Natural killer cell (primary cell): ENCODE data around the gene WASF2. TPM values are rescaled to one million over a fixed set of nuclear protein-coding genes. Genes with fewer than 3 reads are reported as not detected.

Experiments used
- ATAC-seq, 3 donors: fragments of 150-1000 bp in 2 of 3; fragments of 200-7000 bp in 1 of 3; cut with Tn5 transposase; 1 replicate in 1 of 3; 2 replicates in 2 of 3; pipeline ENCODE4 v1.10.0; 2021; ENCODE audit warnings: mild to moderate bottlenecking in 2 of 3, moderate library complexity in 2 of 3
- DNase-seq, 2 donors: peaks; one replicate each; pipeline versions ENCODE4 v3.0.0 to v3.0.0-alpha.2; 2013 to 2021; ENCODE audit warnings: mixed read lengths in 1 of 2
- H3K27ac ChIP-seq: one replicate; pipeline ENCODE4 v1.5.1; 2013; ENCODE audit warnings: mild to moderate bottlenecking, low read length
- H3K27me3 ChIP-seq: one replicate; pipeline ENCODE4 v1.6.1; 2013; ENCODE audit warnings: low read length; ENCODE audit not compliant: control insufficient read depth, insufficient read depth
- H3K36me3 ChIP-seq: one replicate; pipeline ENCODE4 v1.6.1; 2013; ENCODE audit warnings: low read length; ENCODE audit not compliant: control insufficient read depth, insufficient read depth
- H3K4me1 ChIP-seq: one replicate; pipeline ENCODE4 v1.6.1; 2013; ENCODE audit warnings: low read length; ENCODE audit not compliant: control insufficient read depth, insufficient read depth
- H3K4me3 ChIP-seq: one replicate; pipeline ENCODE4 v1.5.1; 2013; ENCODE audit warnings: low read length
- H3K9me3 ChIP-seq: one replicate; pipeline ENCODE4 v1.6.1; 2013; ENCODE audit warnings: low read length; ENCODE audit not compliant: control insufficient read depth, insufficient read depth
- H3K27ac Mint-ChIP-seq, 2 donors: one replicate each; pipeline ENCODE4 v1.8.0; 2022; ENCODE audit warnings: mild to moderate bottlenecking in 2 of 2, mixed read lengths in 2 of 2, moderate library complexity in 1 of 2
- H3K27me3 Mint-ChIP-seq, 2 donors: one replicate each; pipeline ENCODE4 v1.8.0; 2022; ENCODE audit warnings: low read depth in 2 of 2, mixed read lengths in 2 of 2
- H3K36me3 Mint-ChIP-seq: one replicate; pipeline ENCODE4 v1.8.0; 2022; ENCODE audit warnings: mixed read lengths
- H3K4me1 Mint-ChIP-seq, 2 donors: one replicate each; pipeline ENCODE4 v1.8.0; 2022; ENCODE audit warnings: mixed read lengths in 2 of 2
- H3K4me3 Mint-ChIP-seq: one replicate; pipeline ENCODE4 v1.8.0; 2022; ENCODE audit warnings: mild to moderate bottlenecking, moderate library complexity, mixed read lengths
- H3K9me3 Mint-ChIP-seq, 2 donors: one replicate each; pipeline ENCODE4 v1.8.0; 2022; ENCODE audit warnings: mixed read lengths in 2 of 2
- WGBS: methylation state at CpG from one replicate; pipeline ENCODE4 v1.1.7; 2013; ENCODE audit warnings: missing lambda C conversion rate; ENCODE audit not compliant: insufficient coverage; 5-methylcytosine and 5-hydroxymethylcytosine counted together
- intact Hi-C: fragments of 100-400 bp; cut with micrococcal nuclease; formaldehyde crosslinking; loops from one replicate; pipeline ENCODE4 v1.14.2; 2022
- total RNA-seq, 4 donors: library from RNA; stranded (reverse); fragments of 120-200 nt in 1 of 4; gene quantifications; one replicate each; pipeline versions ENCODE4 v1.2.3 to v1.2.4, GENCODE V29; 2013 to 2022
- TF ChIP-seq, protein P1 (sequence below): fragments of 200-600 bp; IDR thresholded peaks from one replicate; pipeline ENCODE4 v1.8.0; 2022; ENCODE audit warnings: antibody characterized with exemption

The WASF2 gene
- total RNA-seq, 3 donors from 2014 or later (not counting 1 experiment from before 2014, with no cell fraction given) = 137 to 153 (median 143) TPM

DNA sequence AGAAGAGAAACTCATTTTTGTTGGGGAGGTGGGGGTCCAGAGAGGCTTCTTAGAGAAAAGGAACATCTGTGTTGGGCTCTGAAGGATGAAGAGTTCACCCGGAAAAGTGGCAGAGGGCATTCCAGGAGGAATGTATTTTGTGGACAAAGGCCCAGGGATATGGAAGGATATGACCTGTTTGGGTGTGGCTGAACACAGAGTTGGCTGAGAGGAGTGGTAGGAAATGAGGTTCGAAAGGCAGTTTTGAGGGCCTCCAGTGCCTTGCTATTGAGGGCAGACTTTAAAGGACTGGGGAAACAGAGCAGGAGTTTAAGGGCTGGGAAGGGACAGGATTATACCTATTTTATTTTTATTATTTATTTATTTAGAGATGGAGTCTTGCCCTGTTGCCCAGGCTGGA lies 27.3 kb upstream of the WASF2 start:
- H3K36me3 Mint-ChIP-seq = no peaks in the 10 kb centered on the region
- H3K36me3 ChIP-seq = no peaks in the 10 kb centered on the region
- H3K9me3 ChIP-seq = no peaks in the 10 kb centered on the region
- peaks cover 15 to 19% of the 10 kb centered on the region in 2 donors for H3K4me1 Mint-ChIP-seq
- no peak for DNase-seq
- no peak overlapping the region for H3K4me3 ChIP-seq
- H3K27ac Mint-ChIP-seq = no peak overlapping the region
- TF ChIP-seq, protein P1, sequence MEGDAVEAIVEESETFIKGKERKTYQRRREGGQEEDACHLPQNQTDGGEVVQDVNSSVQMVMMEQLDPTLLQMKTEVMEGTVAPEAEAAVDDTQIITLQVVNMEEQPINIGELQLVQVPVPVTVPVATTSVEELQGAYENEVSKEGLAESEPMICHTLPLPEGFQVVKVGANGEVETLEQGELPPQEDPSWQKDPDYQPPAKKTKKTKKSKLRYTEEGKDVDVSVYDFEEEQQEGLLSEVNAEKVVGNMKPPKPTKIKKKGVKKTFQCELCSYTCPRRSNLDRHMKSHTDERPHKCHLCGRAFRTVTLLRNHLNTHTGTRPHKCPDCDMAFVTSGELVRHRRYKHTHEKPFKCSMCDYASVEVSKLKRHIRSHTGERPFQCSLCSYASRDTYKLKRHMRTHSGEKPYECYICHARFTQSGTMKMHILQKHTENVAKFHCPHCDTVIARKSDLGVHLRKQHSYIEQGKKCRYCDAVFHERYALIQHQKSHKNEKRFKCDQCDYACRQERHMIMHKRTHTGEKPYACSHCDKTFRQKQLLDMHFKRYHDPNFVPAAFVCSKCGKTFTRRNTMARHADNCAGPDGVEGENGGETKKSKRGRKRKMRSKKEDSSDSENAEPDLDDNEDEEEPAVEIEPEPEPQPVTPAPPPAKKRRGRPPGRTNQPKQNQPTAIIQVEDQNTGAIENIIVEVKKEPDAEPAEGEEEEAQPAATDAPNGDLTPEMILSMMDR = no peak
- H3K4me1 ChIP-seq = peaks cover 14% of the 10 kb centered on the region
- WGBS = 87% methylated on average over 2 of the region's 2 CpGs
- no peaks in the 10 kb centered on the region for H3K27me3 ChIP-seq
- H3K27me3 Mint-ChIP-seq = no peaks in the 10 kb centered on the region
- H3K9me3 Mint-ChIP-seq = no peaks in the 10 kb centered on the region
- H3K27ac ChIP-seq = no peak overlapping the region
- no peak for ATAC-seq
- intact Hi-C loops = no loop called here
- H3K4me3 Mint-ChIP-seq = no peak overlapping the region

DNA sequence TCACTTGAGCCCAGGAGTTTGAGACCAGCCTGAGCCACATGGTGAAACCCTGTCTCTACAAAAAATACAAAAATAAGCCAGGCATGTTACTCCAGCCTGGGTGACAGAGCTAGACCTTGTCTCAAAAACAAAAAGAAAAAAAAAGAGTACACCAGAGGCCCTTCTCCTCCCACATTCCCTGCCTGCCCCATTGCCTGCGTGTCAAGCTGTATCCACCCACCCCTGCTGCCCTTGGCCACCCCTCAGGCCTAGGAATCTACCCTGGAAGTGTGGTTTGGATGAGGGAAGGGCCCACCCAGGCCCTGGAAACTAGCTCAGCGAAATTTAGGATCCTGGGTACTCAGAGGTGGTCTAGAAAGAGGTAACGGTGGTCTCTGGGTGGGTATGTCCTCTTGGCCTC lies 25.7 kb upstream of the WASF2 start:
- Mint-ChIP-seq H3K9me3 (no peaks in the 10 kb centered on the region), H3K27me3 (no peaks in the 10 kb centered on the region), H3K4me3 (no peak overlapping the region), H3K36me3 (no peaks in the 10 kb centered on the region), H3K27ac (no peak overlapping the region), H3K4me1 (peaks cover 0 to 6% of the 10 kb centered on the region in 2 donors)
- DNase-seq = no peak
- intact Hi-C loops = no loop called here
- H3K27ac ChIP-seq = no peak overlapping the region
- H3K9me3 ChIP-seq = no peaks in the 10 kb centered on the region
- TF ChIP-seq, protein P1 = no peak
- no peaks in the 10 kb centered on the region for H3K4me1 ChIP-seq
- H3K4me3 ChIP-seq = no peak overlapping the region
- H3K36me3 ChIP-seq = no peaks in the 10 kb centered on the region
- H3K27me3 ChIP-seq = no peaks in the 10 kb centered on the region
- no peak for ATAC-seq
- WGBS = 87% methylated on average over 2 of the region's 3 CpGs

DNA sequence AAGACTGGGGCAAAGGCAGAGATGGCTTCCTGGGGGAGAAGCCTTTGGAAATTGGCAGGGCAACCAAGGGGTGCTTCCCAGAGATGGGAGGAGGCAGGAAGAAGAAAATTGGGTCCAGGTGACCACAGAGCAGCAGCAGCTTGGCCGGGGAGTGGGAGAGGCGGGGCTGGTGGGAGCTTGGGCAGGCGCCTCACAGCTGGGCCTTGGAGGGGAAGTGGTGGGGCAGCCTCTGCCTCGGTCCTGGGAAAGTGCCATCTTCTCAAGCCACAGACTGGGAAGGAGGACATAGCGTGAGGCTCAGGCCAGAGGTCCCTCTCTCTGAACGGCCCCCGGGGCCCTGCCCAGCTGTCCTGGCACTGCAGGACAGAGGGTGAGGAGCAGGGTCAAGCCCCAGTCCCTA lies 24.0 kb upstream of the WASF2 start:
- intact Hi-C loops = no loop called here
- 30% methylated on average over 7 of the region's 7 CpGs for whole genome bisulfite sequencing
- no peak overlapping the region for H3K27ac ChIP-seq

DNA sequence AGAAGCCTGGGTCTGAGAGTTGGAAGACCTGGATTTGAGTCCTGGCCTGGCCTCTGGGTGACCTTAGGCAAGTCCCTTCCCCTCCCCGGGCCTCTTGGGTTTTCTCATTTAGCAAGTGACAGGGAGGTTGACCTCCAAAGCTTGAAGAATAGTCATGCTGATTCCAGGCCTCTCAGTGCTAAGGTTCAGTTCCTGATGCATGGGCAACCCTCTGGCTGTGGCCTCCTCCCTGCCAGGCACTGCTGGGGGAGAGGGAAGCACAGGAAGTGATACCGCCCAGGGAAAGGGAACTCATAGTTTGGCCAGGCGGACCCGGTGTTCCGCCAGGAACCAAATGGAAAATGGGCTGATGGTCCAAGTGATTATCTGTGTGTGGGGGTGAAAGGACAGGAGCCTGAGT lies 23.6 kb upstream of the WASF2 start:
- TF ChIP-seq, protein P1 = no peak

More for the DNA sequence above, 24.0 kb upstream of the WASF2 start:
- peaks cover 0 to 6% of the 10 kb centered on the region in 2 donors for H3K4me1 Mint-ChIP-seq
- no peaks in the 10 kb centered on the region for H3K36me3 Mint-ChIP-seq
- no peaks in the 10 kb centered on the region for H3K27me3 Mint-ChIP-seq
- no peaks in the 10 kb centered on the region for H3K4me1 ChIP-seq
- H3K4me3 ChIP-seq = no peak overlapping the region
- H3K9me3 Mint-ChIP-seq = no peaks in the 10 kb centered on the region
- H3K27ac Mint-ChIP-seq = no peak overlapping the region
- ATAC-seq (no peak), DNase-seq (no peak)
- no peaks in the 10 kb centered on the region for H3K36me3 ChIP-seq
- H3K4me3 Mint-ChIP-seq = no peak overlapping the region
- no peaks in the 10 kb centered on the region for H3K9me3 ChIP-seq
- no peaks in the 10 kb centered on the region for H3K27me3 ChIP-seq
- TF ChIP-seq, protein P1 = no peak

More for the DNA sequence above, 23.6 kb upstream of the WASF2 start:
- 69% methylated on average over 5 of the region's 5 CpGs for WGBS
- Histone ChIP-seq H3K4me1 (no peaks in the 10 kb centered on the region), H3K36me3 (no peaks in the 10 kb centered on the region), H3K27me3 (no peaks in the 10 kb centered on the region), H3K4me3 (no peak overlapping the region), H3K9me3 (no peaks in the 10 kb centered on the region), H3K27ac (no peak overlapping the region)
- intact Hi-C loops = no loop called here
- no peak overlapping the region for H3K4me3 Mint-ChIP-seq
- H3K4me1 Mint-ChIP-seq = peaks cover 0 to 6% of the 10 kb centered on the region in 2 donors
- H3K27me3 Mint-ChIP-seq = no peaks in the 10 kb centered on the region
- no peak overlapping the region for H3K27ac Mint-ChIP-seq
- no peaks in the 10 kb centered on the region for H3K9me3 Mint-ChIP-seq
- H3K36me3 Mint-ChIP-seq = no peaks in the 10 kb centered on the region
- DNase-seq (no peak), ATAC-seq (no peak)
